GM19397 (cell line): ENCODE results near the gene MYH14.

Experiments used
- ATAC-seq: cut with Tn5 transposase; IDR thresholded peaks from one replicate; pipeline ENCODE4 v1.9.1; 2021; ENCODE audit warnings: mild to moderate bottlenecking, moderate library complexity; ENCODE audit not compliant: unreplicated experiment

Gene MYH14

GRCh38 chr19:50357178-50358100 is 154.0 kb downstream of the MYH14 start:
- ATAC-seq, result peak; percentile 65

DNA sequence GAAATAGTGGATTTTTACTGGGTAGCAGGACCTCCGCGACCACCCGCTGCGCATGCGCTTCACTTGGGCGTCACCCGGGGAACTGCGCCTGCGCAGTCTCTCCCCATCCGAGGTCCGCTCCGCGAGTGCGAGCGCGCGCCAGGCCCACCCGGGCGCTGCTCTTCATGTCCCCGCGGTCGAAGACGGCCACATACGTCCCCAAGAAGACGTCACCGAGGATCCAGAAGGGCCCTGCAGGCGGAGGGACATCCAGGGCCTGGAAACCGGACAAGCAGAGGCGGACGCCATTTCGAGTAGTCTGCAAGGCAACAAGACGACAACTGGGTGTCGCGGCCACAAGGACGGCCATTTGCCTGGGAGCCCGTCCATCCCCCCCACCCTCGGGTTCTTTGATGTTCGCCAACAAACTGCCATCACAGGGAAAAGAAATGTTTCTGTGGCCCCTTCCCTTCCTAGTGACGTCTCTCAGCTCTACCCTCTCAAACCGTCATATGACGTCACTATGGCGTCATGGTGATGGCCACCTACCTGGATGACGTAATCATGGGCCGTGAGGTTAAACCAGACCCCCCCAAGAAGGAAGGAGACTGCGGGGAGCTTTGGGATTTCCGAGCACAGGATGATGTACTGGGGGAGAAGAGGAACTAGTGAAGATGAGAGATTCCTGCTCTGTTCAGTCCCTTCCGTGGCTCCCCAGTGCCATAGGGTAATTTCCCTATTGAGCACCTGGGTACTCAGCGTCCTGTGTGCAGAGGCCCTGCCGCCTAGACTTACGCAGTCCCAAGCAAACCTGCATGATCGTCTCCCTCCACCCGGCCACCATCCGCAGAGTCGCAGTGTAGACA is 155.3 kb downstream of the MYH14 start:
- no peak for ATAC-seq

GRCh38 chr19:50359328-50359818 is 156.0 kb downstream of the MYH14 start:
- no peak for ATAC-seq
